Ovary (tissue), 10 donors: Measurements from ENCODE around the gene PYDC1. TPM values are rescaled to one million over a fixed set of nuclear protein-coding genes. Genes with fewer than 3 reads are reported as not detected.

Source experiments
- DNase-seq, 5 donors: peaks; one replicate each; pipeline ENCODE4 v3.0.0-alpha.2; 2019 to 2020
- H3K27ac ChIP-seq, 2 donors: fragments of 200-600 bp; one replicate each; pipeline versions ENCODE4 v1.5.1 to v1.8.0; 2019 to 2022
- H3K27me3 ChIP-seq: fragments of 200-600 bp; one replicate; pipeline ENCODE4 v1.8.0; 2022
- H3K36me3 ChIP-seq: fragments of 200-600 bp; sonication (generic); one replicate; pipeline ENCODE4 v1.5.1; 2019
- H3K4me1 ChIP-seq: one replicate; pipeline ENCODE4 v1.8.1; 2013; ENCODE audit warnings: mild to moderate bottlenecking, moderate library complexity; ENCODE audit not compliant: insufficient read depth
- H3K4me3 ChIP-seq: fragments of 200-600 bp; sonication (generic); one replicate; pipeline ENCODE4 v1.5.1; 2017
- H3K9me3 ChIP-seq, 2 donors: fragments of 200-600 bp in 1 of 2; sonication (generic) in 1 of 2; one replicate each; pipeline versions ENCODE4 v1.5.1 to v1.8.1; 2013 to 2019; ENCODE audit warnings: mild to moderate bottlenecking in 1 of 2, moderate library complexity in 1 of 2
- CTCF ChIP-seq, 3 donors: fragments of 450-650 bp in 2 of 3; fragments of 200-600 bp in 1 of 3; IDR thresholded peaks; one replicate each; pipeline versions ENCODE4 v1.5.1 to v1.8.0; 2016 to 2022; ENCODE audit warnings: antibody characterized with exemption in 3 of 3, mild to moderate bottlenecking in 1 of 3
- EP300 ChIP-seq: sonication (generic); formaldehyde crosslinking; IDR thresholded peaks from one replicate; pipeline ENCODE4 v1.6.1; 2017; ENCODE audit warnings: antibody characterized with exemption
- POLR2A ChIP-seq: fragments of 450-650 bp; IDR thresholded peaks from one replicate; pipeline ENCODE4 v1.6.1; 2017; ENCODE audit warnings: antibody characterized with exemption, mild to moderate bottlenecking, moderate library complexity
- WGBS, 3 donors: extraction: QIAGEN DNeasy Blood & Tissue Kit in 1 of 3; methylation state at CpG; one replicate each; pipeline versions ENCODE4 v1.1.5 to v1.1.7; 2013 to 2017; 5-methylcytosine and 5-hydroxymethylcytosine counted together
- intact Hi-C, 4 donors: fragments of 100-400 bp; cut with DNase I; formaldehyde crosslinking; loops; one replicate each; pipeline versions ENCODE4 v1.11.0 to v1.15.1; 2022 to 2023
- long read RNA-seq, 3 donors: library from polyadenylated mRNA in 2 of 3; unstranded in 2 of 3; transcript quantifications; one replicate each; pipeline ENCODE4 v2.0.0 and lab custom pipeline, GENCODE V29; 2021 to 2026
- polyA plus RNA-seq, 2 donors: library from polyadenylated mRNA; stranded (reverse); fragments of 200-250 nt in 1 of 2; fragments of 350-450 nt in 1 of 2; fragmentation: Illumina TruSeq in 1 of 2; extraction: RNeasy Lipid Tissue Mini Kit (QIAGEN cat#74804) in 1 of 2; gene quantifications; one replicate each; pipeline ENCODE4 v1.2.3, GENCODE V29; 2013 to 2014
- total RNA-seq, 7 donors: library from RNA; depleted of rRNA in 2 of 7; stranded (reverse); fragments of >200 nt in 2 of 7; fragmentation: NEBNext Ultra II Directional in 3 of 7; extraction: Animal tissue kit (Norgen Biotek cat#: 25700) in 3 of 7; gene quantifications; one replicate each; pipeline versions ENCODE4 v1.1.0 to v1.2.4, GENCODE V29; 2016 to 2023
- donor health status: DM: no; HTN: no; CAD: no; lungs with moderate emphysema.
- donor health status: DM: no; HTN: no; CAD: no.
- donor health status: Bipolar disorder and iron deficiency.
- donor health status: DM: yes; HTN: yes; CAD: no.
- donor health status: DM: no; HTN: no; CAD: no.
- donor health status: DM: yes; HTN: yes; CAD: no.

Gene PYDC1
- total RNA-seq (not detected), polyA plus RNA-seq (not detected)
- long read RNA-seq, donor 1: 0 reads
- long read RNA-seq, donor 2: 0 reads
- long read RNA-seq, donor 3: 0 reads

- intact Hi-C loops: loop anchor here in 1 of 4 donors (10.0 kb wide), 1 partner anchor 478 kb away; no protein-coding TSS in a partner anchor
- H3K27ac ChIP-seq: no peak within 1 kb of the TSS
- no peaks in the 10 kb centered on the region for H3K9me3 ChIP-seq
- TF ChIP-seq EP300 (no peak), CTCF (IDR thresholded peaks at IDR 0.05) (no peak), POLR2A (no peak)
- no peak for DNase-seq
- 2 to 5% (median 3%) methylated on average over 52 of the region's 52 CpGs for WGBS, 3 donors
- no peaks in the 10 kb centered on the region for H3K36me3 ChIP-seq
- peaks cover 14% of the 10 kb centered on the region for H3K4me1 ChIP-seq
- no peak within 1 kb of the TSS for H3K4me3 ChIP-seq
- no peaks in the 10 kb centered on the region for H3K27me3 ChIP-seq
Measured at GRCh38 chr16:31216422-31217135, at the start of gene PYDC1. TSS of gene PYDC1 (minus strand) at chr16:31217135. CDS start at chr16:31217028, 107 bp downstream.

GRCh38 chr16:31265329-31266245 lies 48.7 kb upstream of the PYDC1 start:
- WGBS, 3 donors: 52 to 65% (median 58%) methylated on average over 18 to 20 of the region's 20 CpGs
- TF ChIP-seq POLR2A: no peak
- TF ChIP-seq EP300: no peak
- TF ChIP-seq CTCF (IDR thresholded peaks at IDR 0.05): no peak
- intact Hi-C loops: no loop called here
- no peaks in the 10 kb centered on the region for H3K4me1 ChIP-seq
- H3K9me3 ChIP-seq: no peaks in the 10 kb centered on the region
- no peak overlapping the region for H3K27ac ChIP-seq
- H3K4me3 ChIP-seq: no peak overlapping the region
- H3K27me3 ChIP-seq: no peaks in the 10 kb centered on the region
- H3K36me3 ChIP-seq: no peaks in the 10 kb centered on the region
- DNase-seq: no peak

- H3K4me3 ChIP-seq: no peak overlapping the region
- no peak for TF ChIP-seq EP300
- TF ChIP-seq POLR2A: no peak
- TF ChIP-seq CTCF (IDR thresholded peaks at IDR 0.05): no peak
- H3K27ac ChIP-seq: no peak overlapping the region
- H3K27me3 ChIP-seq: no peaks in the 10 kb centered on the region
- H3K4me1 ChIP-seq: no peaks in the 10 kb centered on the region
- H3K36me3 ChIP-seq: no peaks in the 10 kb centered on the region
- no peaks in the 10 kb centered on the region for H3K9me3 ChIP-seq
- intact Hi-C loops: no loop called here
- 72 to 83% (median 81%) methylated on average over 3 of the region's 3 CpGs for WGBS, 3 donors
- no peak for DNase-seq
Measured at GRCh38 chr16:31262084-31262483, 45.1 kb upstream of the PYDC1 start.

GRCh38 chr16:31260136-31260931 lies 43.4 kb upstream of the PYDC1 start:
- Histone ChIP-seq H3K27ac (no peak overlapping the region), H3K4me3 (no peak overlapping the region)
- WGBS, 3 donors: 68 to 76% (median 71%) methylated on average over 14 of the region's 14 CpGs

More at GRCh38 chr16:31260136-31260931, 43.4 kb upstream of the PYDC1 start:
- H3K36me3 ChIP-seq: no peaks in the 10 kb centered on the region
- intact Hi-C loops: no loop called here
- H3K4me1 ChIP-seq: no peaks in the 10 kb centered on the region
- H3K9me3 ChIP-seq: no peaks in the 10 kb centered on the region
- H3K27me3 ChIP-seq: no peaks in the 10 kb centered on the region
- TF ChIP-seq POLR2A (no peak), CTCF (IDR thresholded peaks at IDR 0.05) (no peak), EP300 (no peak)
- no peak for DNase-seq
